ENCODE data around the gene WDR45B.

DNA sequence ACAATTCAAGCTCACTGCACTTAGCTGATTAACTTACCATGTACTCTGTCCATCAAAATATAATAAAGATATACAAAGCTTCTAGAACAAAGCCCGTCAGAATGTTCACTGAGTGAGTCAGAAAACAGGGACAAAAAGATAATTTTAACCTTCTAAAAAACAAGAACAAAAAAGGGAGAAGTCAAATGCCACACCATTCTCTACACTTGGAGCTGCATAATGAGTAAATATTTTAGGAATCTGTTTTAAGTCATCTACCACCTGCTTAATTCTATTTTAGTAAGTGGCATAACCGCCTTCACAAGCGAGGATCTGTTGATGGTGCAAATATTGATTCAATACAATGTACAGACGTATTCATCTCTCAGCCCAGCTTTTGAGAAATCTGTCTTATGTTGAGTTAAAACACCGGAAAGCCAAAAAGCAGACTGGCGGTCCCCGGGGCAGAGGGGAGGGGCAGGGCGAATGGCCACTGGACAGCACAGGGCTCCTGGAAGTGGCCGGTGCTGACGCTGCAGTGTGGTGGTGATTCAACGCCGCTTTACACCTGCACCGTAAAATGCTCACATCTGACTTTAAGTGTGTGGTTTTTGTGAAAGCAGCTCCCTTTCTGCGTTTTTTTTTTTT is 30.1 kb upstream of the WDR45B start:
- TF ChIP-seq, protein P1, sequence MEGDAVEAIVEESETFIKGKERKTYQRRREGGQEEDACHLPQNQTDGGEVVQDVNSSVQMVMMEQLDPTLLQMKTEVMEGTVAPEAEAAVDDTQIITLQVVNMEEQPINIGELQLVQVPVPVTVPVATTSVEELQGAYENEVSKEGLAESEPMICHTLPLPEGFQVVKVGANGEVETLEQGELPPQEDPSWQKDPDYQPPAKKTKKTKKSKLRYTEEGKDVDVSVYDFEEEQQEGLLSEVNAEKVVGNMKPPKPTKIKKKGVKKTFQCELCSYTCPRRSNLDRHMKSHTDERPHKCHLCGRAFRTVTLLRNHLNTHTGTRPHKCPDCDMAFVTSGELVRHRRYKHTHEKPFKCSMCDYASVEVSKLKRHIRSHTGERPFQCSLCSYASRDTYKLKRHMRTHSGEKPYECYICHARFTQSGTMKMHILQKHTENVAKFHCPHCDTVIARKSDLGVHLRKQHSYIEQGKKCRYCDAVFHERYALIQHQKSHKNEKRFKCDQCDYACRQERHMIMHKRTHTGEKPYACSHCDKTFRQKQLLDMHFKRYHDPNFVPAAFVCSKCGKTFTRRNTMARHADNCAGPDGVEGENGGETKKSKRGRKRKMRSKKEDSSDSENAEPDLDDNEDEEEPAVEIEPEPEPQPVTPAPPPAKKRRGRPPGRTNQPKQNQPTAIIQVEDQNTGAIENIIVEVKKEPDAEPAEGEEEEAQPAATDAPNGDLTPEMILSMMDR (IDR thresholded peaks at IDR 0.05; ENCODE audit: low read depth, low read length, poor library complexity, severe bottlenecking) = no peak
- no peak for TF ChIP-seq EZH2phosphoT487 (IDR thresholded peaks at IDR 0.05; ENCODE audit: borderline replicate concordance, low read length)

All from DOHH2 (cell line).